ENCODE results near the gene CHSY1.

The CHSY1 gene

DNA sequence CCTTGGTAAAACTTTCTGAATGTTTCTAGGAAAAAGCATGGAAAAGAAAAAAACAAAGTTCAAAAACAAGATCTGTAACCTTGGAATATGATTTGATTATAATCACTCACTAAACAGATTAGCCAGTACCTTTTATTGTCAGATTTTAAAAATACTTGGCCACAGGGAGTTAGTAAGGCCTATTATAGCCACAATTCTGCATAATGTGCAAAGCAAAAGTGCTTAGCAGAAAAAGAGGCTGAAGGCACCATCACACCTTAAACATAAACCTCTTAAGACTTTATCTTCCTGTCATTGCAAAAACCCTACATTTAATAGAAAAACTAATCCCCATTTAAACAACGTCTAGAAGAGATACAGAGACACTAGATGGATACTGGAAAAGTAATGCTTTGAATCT is 41.8 kb downstream of the CHSY1 start:
- DNase-seq: no peak

- DNase-seq: no peak
These were observed 42.5 kb downstream of the CHSY1 start for GRCh38 chr15:101209285-101209845.

DNA sequence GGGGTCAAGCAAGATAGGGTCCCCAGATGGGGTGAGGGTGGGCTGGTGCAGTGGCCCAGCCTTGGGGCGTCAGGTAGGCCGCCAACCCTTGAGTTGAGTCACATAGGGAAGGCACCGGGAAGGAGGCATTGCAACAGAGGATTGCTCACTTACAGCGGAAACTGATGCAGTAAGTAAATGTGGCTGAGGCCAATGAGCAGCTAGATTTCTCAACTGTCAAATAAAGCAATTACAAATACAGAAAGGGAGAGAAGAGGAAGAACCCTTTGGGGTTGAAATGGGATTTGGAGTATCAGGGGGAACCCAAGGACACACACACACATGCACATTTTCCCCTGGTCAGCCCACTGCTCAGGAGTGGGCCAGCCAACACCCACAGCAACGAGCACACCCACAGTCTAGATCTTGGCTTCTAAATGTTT is 44.0 kb downstream of the CHSY1 start:
- DNase-seq: no peak

DNA sequence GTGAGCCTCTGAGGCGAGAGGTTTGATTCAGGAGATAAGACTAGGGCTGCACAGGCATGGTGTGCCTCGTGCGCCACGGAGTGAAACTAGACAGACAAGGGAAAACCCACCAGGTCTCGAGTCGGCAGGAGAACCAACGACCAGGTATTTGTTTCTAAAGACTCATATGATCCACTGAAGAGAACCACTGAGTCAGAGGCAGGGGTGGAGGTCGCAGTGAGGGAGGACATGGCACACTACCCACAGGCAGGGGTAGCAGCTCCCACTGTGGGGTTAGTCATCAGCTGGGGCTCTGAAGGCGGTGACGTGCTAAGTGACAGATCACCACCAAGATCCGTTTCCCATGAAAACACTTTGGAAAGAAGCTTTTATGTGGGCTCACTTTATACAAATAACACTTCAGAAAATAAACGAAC is 45.7 kb downstream of the CHSY1 start:
- peak; percentile 77 for DNase-seq

- peak; percentile 48 for DNase-seq
These were observed 46.9 kb downstream of the CHSY1 start for GRCh38 chr15:101204739-101205535.

GRCh38 chr15:101203607-101204189 is 48.1 kb downstream of the CHSY1 start:
- no peak for DNase-seq

DNA sequence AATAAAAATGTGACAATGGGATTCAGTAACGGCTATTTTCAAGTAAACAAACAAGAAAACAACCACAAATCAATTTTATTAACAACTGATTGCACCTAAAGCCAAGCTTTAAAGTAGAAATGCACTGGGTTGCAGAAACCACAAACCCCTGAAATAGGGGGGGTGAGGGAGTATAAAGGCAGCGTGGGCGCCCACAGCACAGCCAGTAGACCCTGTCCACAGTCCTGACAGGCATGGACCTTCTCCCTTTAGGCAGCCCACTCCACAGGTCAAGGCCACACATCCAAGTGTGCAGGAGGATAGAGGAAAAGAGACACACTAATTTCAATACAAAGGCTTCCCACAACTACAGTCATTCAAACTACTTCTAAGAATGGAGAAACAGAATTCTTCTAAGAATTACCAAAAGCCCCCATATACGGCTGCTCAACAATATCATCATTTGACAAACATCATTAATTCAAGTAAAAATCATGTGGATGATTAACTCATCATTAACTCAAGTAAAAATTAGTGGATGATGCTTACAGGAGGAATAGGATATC is 48.7 kb downstream of the CHSY1 start:
- DNase-seq: no peak

- DNase-seq: peak; percentile 99
These were observed 50.3 kb downstream of the CHSY1 start for GRCh38 chr15:101201411-101202174.

DNA sequence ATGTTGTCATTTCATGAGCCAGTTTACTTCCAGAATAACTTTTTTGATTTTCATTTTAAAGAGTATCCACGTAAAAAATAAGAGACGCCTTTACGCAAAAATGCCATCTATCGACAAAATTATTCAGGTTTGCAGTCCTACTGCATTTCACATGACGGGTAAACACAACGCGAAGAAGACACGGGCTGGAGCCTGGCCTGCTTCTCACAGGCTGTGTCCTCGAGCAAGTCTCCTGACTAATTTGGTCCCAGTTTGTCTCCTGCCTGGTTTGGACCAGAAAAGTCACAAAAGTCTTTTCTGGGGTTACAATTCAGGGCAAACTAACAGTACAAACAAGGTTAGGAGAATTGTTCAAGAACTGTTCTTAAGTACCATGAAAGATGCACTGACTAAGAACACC is 51.7 kb downstream of the CHSY1 start:
- DNase-seq: no peak

DNA sequence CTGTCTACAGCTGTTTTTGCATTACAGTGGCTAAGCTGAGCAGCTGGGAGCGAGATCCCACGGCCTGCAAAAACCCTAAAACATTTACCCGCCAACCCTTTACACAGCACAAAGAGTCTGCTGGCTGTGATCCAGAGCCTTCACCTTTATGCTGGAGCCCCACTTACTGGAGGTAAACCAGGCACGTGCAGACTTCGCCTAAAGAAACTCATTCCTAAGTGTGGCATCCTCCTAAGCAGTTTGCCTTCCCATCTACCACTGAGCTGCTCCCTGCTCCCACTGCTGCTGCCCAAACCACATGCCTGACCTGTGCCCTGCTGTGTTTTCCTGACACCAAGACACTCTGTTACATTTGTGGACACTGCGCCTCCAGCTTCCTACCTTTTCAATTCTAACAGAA is 53.0 kb downstream of the CHSY1 start:
- no peak for DNase-seq

DNA sequence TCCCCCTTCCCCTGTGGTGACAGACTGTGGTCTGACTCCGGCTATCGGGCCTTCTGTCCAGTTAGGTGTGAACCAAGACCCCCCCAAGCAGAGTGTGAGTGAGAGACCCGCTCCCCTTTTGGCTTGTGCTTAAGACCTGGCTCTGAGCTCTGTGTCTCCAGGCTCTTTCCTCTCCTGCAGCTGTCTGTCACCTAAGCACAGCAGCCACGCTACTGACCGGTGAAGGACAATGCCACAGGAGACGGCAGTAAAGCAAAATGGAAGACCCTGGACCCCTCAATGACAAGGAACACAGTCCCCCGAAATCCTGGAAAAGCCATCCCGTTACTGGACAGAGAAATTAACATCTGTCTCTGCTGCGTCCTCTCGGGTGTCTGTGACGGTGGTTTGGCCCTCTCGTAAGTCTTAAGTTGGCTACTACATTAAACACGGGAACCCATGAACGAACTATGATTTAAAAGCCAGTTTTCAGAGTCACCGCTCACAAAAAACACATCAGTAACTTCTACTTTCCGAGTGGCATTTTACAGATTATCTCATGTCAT is 53.7 kb downstream of the CHSY1 start:
- no peak for DNase-seq

DNA sequence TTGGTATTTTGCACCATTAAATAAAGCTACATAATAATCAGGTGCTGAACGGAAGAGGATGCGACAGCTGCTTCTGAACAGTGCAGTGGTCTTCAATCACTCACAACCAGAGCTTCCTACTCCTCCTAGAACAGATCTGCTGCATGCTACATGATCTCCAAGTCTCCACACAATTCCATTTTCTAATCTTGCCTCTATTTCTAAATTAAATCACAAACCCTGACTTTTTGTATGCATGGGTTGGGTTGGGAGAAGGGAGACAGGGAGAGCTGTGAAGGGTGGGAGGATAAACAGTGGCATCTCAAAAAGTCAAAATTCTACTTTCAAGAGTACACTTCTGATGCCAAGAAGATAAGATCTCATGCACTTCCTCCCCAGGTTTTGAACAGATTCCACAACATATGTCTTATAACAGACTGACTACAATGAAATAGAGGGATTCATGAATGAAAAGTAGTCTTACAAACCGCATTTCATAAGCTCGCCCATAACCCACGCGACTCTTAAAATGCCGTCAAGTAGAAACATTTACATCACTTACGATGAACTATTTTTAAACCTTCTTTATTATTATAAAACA is 57.2 kb downstream of the CHSY1 start:
- DNase-seq: no peak

DNA sequence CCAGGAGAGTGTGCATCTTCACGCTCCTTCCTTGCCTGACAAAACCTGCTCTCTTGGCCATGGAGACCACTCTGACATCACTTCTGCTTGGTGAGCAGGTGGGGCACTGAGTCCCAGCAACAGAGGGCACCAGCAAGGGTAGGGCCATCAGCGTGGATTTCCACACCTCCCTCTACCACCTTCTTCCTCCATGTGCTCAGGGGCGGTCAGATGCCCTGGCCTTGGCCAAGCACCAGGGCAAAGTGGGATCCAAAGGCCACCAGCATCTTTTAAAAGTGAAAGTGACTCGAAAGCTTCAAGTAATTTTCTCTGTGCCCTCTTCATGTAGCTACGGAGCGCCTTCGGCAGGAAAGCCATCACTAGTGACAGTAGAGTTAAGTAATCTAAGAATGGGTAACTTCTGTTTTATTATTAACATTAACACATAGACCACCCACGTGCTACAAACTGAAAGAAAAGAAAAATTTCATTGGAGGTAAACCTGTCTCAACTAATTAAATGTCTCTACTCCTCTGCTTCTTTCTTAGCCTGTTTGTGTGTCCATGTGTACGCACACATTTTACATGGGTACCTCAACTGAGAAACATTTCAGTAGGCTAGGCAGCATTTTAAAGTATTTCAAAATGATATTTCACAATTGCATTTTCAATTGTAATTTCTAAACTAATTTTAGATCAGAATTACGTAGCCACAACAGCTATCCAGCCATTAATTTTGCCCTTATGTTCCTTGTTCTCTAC is 57.9 kb downstream of the CHSY1 start:
- DNase-seq: no peak

- DNase-seq: no peak
These were observed 58.7 kb downstream of the CHSY1 start for GRCh38 chr15:101193120-101193644.

DNA sequence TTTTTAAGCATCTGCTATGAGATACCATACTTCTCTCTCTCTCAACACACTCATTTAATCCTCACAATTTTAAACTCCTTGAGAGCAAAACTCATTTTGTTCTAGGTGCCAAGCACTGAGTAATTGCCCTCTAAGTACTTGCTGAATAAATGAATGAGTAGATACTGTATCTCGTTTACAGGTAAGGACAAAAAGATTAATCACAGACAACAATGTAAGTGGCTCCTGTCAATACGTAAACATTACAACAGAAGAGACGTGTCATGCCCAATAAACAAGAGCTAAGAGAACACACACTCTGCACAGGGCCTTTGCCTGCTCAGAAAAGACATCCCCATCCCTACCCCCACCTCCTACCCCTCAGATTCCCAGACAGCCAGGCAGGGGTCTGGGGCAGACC is 59.8 kb downstream of the CHSY1 start:
- DNase-seq: no peak

DNA sequence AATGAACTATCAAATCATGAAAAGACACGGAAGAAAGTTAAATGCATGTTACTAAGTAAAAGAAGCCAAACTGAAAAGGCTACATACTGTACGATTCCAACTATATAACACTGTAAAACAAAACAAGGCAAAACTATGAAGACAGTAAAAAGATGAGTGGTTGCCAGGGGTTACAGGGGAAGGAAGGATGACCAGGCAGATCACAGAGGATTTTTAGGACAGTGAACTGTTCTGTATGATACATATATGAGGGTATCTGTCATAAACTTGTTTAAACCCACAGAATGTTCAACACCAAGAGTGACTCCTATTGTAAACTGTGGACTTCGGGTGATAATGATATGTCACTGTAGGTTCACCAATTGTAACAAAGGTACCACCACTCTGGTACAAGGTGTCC is 60.6 kb downstream of the CHSY1 start:
- peak; percentile 65 for DNase-seq

DNA sequence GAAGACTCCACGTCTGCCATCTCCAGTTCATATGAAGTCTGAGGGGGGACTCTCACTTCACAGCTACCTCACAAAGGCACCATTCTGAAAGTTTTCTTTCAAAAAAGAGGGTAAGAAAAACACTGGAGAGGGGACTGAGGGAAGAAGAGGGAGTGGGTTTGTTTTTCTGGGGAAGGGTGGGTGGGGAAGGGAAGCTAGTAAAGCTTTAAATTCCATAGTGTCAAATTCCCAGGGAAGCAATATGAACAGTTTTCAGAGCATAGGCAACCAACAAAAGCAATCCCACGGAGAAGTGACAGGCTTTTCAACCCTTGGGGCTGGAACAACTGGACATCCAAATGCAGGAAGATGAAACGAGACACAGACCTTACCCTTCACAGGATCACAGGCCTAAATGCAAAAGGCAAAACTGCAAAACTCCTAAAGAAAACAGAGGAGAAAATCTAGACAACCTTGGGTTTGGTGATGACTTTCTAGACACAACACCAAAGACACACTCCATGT is 61.7 kb downstream of the CHSY1 start:
- DNase-seq: no peak

DNA sequence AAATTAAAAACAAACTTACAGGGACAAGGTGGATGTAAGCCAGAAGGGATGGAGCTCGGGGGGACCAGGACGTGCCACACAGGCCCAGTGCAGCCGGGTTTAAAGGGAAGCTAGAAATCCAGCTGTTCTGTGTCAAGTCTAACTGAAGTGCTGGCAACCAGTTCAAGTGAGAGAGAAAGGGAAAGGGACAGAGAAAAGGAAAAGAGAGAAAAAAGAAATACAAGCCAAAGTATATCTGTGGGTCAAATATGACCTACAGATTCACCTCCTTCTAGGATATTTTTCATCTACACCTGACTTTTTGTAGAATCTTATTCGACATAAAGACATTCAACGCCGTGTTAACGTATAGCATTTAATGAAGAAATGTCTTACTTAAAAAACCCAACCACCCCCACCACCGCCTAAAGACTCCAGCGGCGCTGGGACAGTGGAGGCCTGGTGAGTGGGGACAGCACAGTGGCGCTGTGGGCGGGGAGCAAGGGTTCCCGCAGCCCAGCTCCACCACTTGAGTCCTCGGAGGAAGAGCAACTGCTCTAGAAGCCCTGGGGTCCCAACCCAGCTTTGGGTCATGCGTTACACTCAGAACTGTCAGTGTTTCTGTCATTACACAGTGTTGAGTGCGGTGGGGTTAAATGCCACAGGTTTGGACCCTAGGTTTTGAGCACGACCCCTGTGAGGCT is 62.3 kb downstream of the CHSY1 start:
- no peak for DNase-seq

DNA sequence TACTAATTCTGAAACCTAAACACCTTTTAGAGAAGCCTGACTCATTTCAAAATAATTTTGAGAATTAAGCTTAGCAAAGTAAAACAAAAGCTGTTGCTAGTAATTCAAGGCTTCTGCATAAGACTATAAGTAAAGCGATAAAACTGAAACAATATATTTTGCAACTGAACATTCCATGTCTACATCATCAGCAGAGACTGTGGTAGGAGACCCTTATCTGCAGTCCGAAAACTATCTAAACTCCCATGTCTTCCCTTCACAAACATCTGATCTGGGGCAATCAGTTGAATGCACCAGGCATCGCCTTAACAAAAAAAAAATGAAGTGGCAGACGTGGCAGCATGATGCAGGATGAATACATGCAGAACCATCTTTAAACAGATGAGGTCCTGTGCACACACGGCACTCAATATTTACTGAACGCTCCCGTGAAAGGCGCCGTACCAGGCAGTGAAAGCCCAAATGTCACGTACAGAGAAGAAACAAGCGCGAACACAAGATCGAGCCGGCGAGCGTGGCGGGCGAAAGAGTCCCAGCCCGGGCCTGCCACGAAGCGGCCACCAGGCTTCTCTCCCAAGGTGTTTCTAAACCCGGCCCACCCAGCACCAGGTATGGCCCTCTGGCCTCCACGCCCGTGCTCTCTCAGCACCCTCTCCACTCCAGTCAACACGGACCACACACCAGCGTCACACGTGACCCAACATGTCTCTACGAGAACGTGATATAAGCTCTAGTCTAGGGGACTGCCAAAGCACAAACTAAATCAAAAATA is 63.0 kb downstream of the CHSY1 start:
- peak; percentile 83 for DNase-seq
